ENCODE data around the gene ALPK3.

Gene ALPK3

GRCh38 chr15:84922530-84922929, 105.4 kb downstream of the ALPK3 start:
- DNase-seq (ENCODE audit: low read depth in 2 of 2): no peak
